ENCODE results near the gene TFCP2. TPM values are rescaled to one million over a fixed set of nuclear protein-coding genes. Genes with fewer than 3 reads are reported as not detected.

Gene TFCP2
- total and polyA plus RNA-seq, 2 of the 13 experiments (the other 11 are each of a cell fraction or from before 2014, with no cell fraction given): 7.6 to 10.0 TPM

- in situ Hi-C loops (cut with HindIII; ENCODE audit: extremely low pct_ligation_motif_present, low pct_unique_long_range_greater_than_20kb) (no loop called here), intact Hi-C loops (cut with micrococcal nuclease; ENCODE audit: unreplicated experiment) (no loop called here)
- Histone ChIP-seq H3K79me2 (ENCODE audit: insufficient read depth, low read length) (no peaks in the 10 kb centered on the region), H3K4me1 (ENCODE audit: insufficient read depth, low read length) (peaks cover 34% of the 10 kb centered on the region), H2AFZ (ENCODE audit: low read length) (no peak overlapping the region), H3K4me2 (ENCODE audit: low read depth, low read length) (no peak overlapping the region), H3K9me3 (ENCODE audit: low read length) (no peaks in the 10 kb centered on the region), H3K27me3 (ENCODE audit: control insufficient read depth in 1 of 2, insufficient read depth in 2 of 2, low read length in 2 of 2) (no peaks in the 10 kb centered on the region; a peak in 1 of 5 replicates), H3K9ac (ENCODE audit: insufficient read depth, low read depth, low read length) (no peak overlapping the region), H3K27ac (ENCODE audit: extremely low read length, insufficient read depth, low read length) (no peak overlapping the region), H4K20me1 (ENCODE audit: insufficient read depth, low read length) (no peaks in the 10 kb centered on the region), H3K4me3 (replicated peaks in 1 of 3; ENCODE audit: insufficient read depth in 1 of 3, low read depth in 2 of 3, low read length in 3 of 3) (no peak overlapping the region), H3K36me3 (replicated peaks in 1 of 2; ENCODE audit: control insufficient read depth in 1 of 2, insufficient read depth in 2 of 2, low read length in 2 of 2) (no peaks in the 10 kb centered on the region)
- ChIA-PET POLR2A (no interaction called here), CTCF (ENCODE audit: low intra/inter-chr PET ratio, low total read pairs) (no interaction called here)
- TF ChIP-seq HNF4A (CRISPR knock-in tag; IDR thresholded peaks at IDR 0.05): no peak
- no peak for TF ChIP-seq BATF2 (CRISPR knock-in tag; IDR thresholded peaks at IDR 0.05)
- TF ChIP-seq FOXA1 (IDR thresholded peaks at IDR 0.05): no peak
- no peak for TF ChIP-seq FOXA1 (CRISPR knock-in tag; IDR thresholded peaks at IDR 0.05)
- TF ChIP-seq CERS6 (CRISPR knock-in tag; IDR thresholded peaks at IDR 0.05): no peak
- TF ChIP-seq ZMYM2 (CRISPR knock-in tag; IDR thresholded peaks at IDR 0.05): no peak
- TF ChIP-seq HNRNPL (IDR thresholded peaks at IDR 0.05; ENCODE audit: low read depth, low read length): no peak
- no peak for TF ChIP-seq ZNF556 (CRISPR knock-in tag; IDR thresholded peaks at IDR 0.05; ENCODE audit: borderline replicate concordance)
- 65% methylated on average over 6 of the region's 9 CpGs for WGBS (ENCODE audit: low lambda C conversion rate)
- DNase-seq (ENCODE audit: low spot score) (no peak), ATAC-seq (no peak), FAIRE-seq (no peak)
- no TSS peak for BruUV-seq (replicated peaks)
Observed at GRCh38 chr12:51196547-51196946, 23.6 kb upstream of the TFCP2 start.

GRCh38 chr12:51195841-51196240, 22.9 kb upstream of the TFCP2 start:
- no peak overlapping the region for H3K9ac ChIP-seq (ENCODE audit: insufficient read depth, low read depth, low read length)
- H3K4me3 ChIP-seq (replicated peaks in 1 of 3; ENCODE audit: insufficient read depth in 1 of 3, low read depth in 2 of 3, low read length in 3 of 3): no peak overlapping the region
- H3K27me3 ChIP-seq (ENCODE audit: control insufficient read depth in 1 of 2, insufficient read depth in 2 of 2, low read length in 2 of 2): no peaks in the 10 kb centered on the region; a peak in 1 of 5 replicates
- intact Hi-C loops (cut with micrococcal nuclease; ENCODE audit: unreplicated experiment) (no loop called here), in situ Hi-C loops (cut with HindIII; ENCODE audit: extremely low pct_ligation_motif_present, low pct_unique_long_range_greater_than_20kb) (no loop called here)
- peaks cover 34% of the 10 kb centered on the region for H3K4me1 ChIP-seq (ENCODE audit: insufficient read depth, low read length)
- no peak overlapping the region for H3K4me2 ChIP-seq (ENCODE audit: low read depth, low read length)
- H3K27ac ChIP-seq (ENCODE audit: extremely low read length, insufficient read depth, low read length): no peak overlapping the region
- POLR2A ChIA-PET: no interaction called here
- FAIRE-seq (no peak), DNase-seq (ENCODE audit: low spot score) (no peak), ATAC-seq (no peak)
- no peaks in the 10 kb centered on the region for H3K79me2 ChIP-seq (ENCODE audit: insufficient read depth, low read length)
- H4K20me1 ChIP-seq (ENCODE audit: insufficient read depth, low read length): no peaks in the 10 kb centered on the region
- no peak overlapping the region for H2AFZ ChIP-seq (ENCODE audit: low read length)
- no TSS peak for BruUV-seq (replicated peaks)
- CTCF ChIA-PET (ENCODE audit: low intra/inter-chr PET ratio, low total read pairs): no interaction called here
- WGBS (ENCODE audit: low lambda C conversion rate): 68% methylated on average over 5 of the region's 7 CpGs
- no peaks in the 10 kb centered on the region for H3K36me3 ChIP-seq (replicated peaks in 1 of 2; ENCODE audit: control insufficient read depth in 1 of 2, insufficient read depth in 2 of 2, low read length in 2 of 2)
- no peaks in the 10 kb centered on the region for H3K9me3 ChIP-seq (ENCODE audit: low read length)
- TF ChIP-seq KAT2B (IDR thresholded peaks at IDR 0.05; ENCODE audit: borderline replicate concordance, low read depth, low read length): no peak
- no peak for TF ChIP-seq ZNF510 (CRISPR knock-in tag; IDR thresholded peaks at IDR 0.05; ENCODE audit: low read depth)
- TF ChIP-seq ZNF883 (CRISPR knock-in tag; IDR thresholded peaks at IDR 0.05; ENCODE audit: not compliant biosample characterization): no peak
- TF ChIP-seq PRMT3 (CRISPR knock-in tag; IDR thresholded peaks at IDR 0.05; ENCODE audit: borderline replicate concordance, low read depth): no peak
- TF ChIP-seq ZNF143 (CRISPR knock-in tag; IDR thresholded peaks at IDR 0.05): no peak
- TF ChIP-seq PHF8 (CRISPR knock-in tag; IDR thresholded peaks at IDR 0.05): no peak
- no peak for TF ChIP-seq NFKB2 (CRISPR knock-in tag; IDR thresholded peaks at IDR 0.05; ENCODE audit: borderline replicate concordance)
- TF ChIP-seq, protein P1, sequence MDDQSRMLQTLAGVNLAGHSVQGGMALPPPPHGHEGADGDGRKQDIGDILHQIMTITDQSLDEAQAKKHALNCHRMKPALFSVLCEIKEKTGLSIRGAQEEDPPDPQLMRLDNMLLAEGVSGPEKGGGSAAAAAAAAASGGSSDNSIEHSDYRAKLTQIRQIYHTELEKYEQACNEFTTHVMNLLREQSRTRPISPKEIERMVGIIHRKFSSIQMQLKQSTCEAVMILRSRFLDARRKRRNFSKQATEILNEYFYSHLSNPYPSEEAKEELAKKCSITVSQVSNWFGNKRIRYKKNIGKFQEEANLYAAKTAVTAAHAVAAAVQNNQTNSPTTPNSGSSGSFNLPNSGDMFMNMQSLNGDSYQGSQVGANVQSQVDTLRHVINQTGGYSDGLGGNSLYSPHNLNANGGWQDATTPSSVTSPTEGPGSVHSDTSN (CRISPR knock-in tag; IDR thresholded peaks at IDR 0.05; ENCODE audit: borderline replicate concordance): no peak
- no peak for TF ChIP-seq ATF1 (CRISPR knock-in tag; IDR thresholded peaks at IDR 0.05)
- no peak for TF ChIP-seq CHD2 (IDR thresholded peaks at IDR 0.05; ENCODE audit: low read depth, low read length)
- TF ChIP-seq RARG (CRISPR knock-in tag; IDR thresholded peaks at IDR 0.05; ENCODE audit: low read depth): no peak
- no peak for TF ChIP-seq ZNF782 (CRISPR knock-in tag; IDR thresholded peaks at IDR 0.05; ENCODE audit: borderline replicate concordance)

All from HepG2 (cell line).